ENCODE data around the gene POLR2H.

POLR2H gene

GRCh38 chr3:184371570-184372018 is 10.1 kb downstream of the POLR2H start:
- DNase-seq (ENCODE audit: low read depth, low spot score) = peak; percentile 83

- DNase-seq (ENCODE audit: low read depth, low spot score) = no peak
Observed at GRCh38 chr3:184372296-184372821, 10.8 kb downstream of the POLR2H start.

- DNase-seq (ENCODE audit: low read depth, low spot score) = no peak
Observed at GRCh38 chr3:184372911-184373310, 11.4 kb downstream of the POLR2H start.

- no peak for DNase-seq (ENCODE audit: low read depth, low spot score)
Observed at GRCh38 chr3:184373422-184373821, 11.9 kb downstream of the POLR2H start.

- no peak for DNase-seq (ENCODE audit: low read depth, low spot score)
Observed at GRCh38 chr3:184375747-184376461, 14.4 kb downstream of the POLR2H start.

- no peak for DNase-seq (ENCODE audit: low read depth, low spot score)
Observed at GRCh38 chr3:184377374-184377773, 15.9 kb downstream of the POLR2H start.

- no peak for DNase-seq (ENCODE audit: low read depth, low spot score)
Observed at GRCh38 chr3:184377882-184378445, 16.5 kb downstream of the POLR2H start, which contains the start of gene THPO. THPO (minus strand) TSS chr3:184378207; CDS start chr3:184376259, 1,948 bp downstream.

- DNase-seq (ENCODE audit: low read depth, low spot score) = no peak
Observed at GRCh38 chr3:184378651-184379357, 17.3 kb downstream of the POLR2H start.

GRCh38 chr3:184379358-184380184 is 18.1 kb downstream of the POLR2H start, which contains the start of gene CHRD:
CHRD (plus strand) TSS chr3:184380054; CDS start chr3:184380319, 265 bp downstream.
- no peak for DNase-seq (ENCODE audit: low read depth, low spot score)

GRCh38 chr3:184380185-184380626 is 18.7 kb downstream of the POLR2H start:
- no peak for DNase-seq (ENCODE audit: low read depth, low spot score)

GRCh38 chr3:184380627-184381260 is 19.2 kb downstream of the POLR2H start:
- no peak for DNase-seq (ENCODE audit: low read depth, low spot score)

- no peak for DNase-seq (ENCODE audit: low read depth, low spot score)
Observed at GRCh38 chr3:184381261-184382224, 20.0 kb downstream of the POLR2H start.

GRCh38 chr3:184382326-184383032 is 21.0 kb downstream of the POLR2H start:
- DNase-seq (ENCODE audit: low read depth, low spot score) = no peak

GRCh38 chr3:184383033-184383740 is 21.7 kb downstream of the POLR2H start:
- no peak for DNase-seq (ENCODE audit: low read depth, low spot score)

GRCh38 chr3:184384342-184384741 is 22.8 kb downstream of the POLR2H start:
- no peak for DNase-seq (ENCODE audit: low read depth, low spot score)

- DNase-seq (ENCODE audit: low read depth, low spot score) = no peak
Observed at GRCh38 chr3:184384856-184385422, 23.4 kb downstream of the POLR2H start.

- no peak for DNase-seq (ENCODE audit: low read depth, low spot score)
Observed at GRCh38 chr3:184386047-184386806, 24.7 kb downstream of the POLR2H start.
